ENCODE data around the gene CNGA1. TPM values are rescaled to one million over a fixed set of nuclear protein-coding genes. Genes with fewer than 3 reads are reported as not detected.
A peak's percentile ranks its signal among the peaks of the same experiment; 100 is the strongest.

CNGA1 gene
- 1.0 and 1.4 TPM in 2 replicates for total RNA-seq (2021)
- long read RNA-seq, result 0 reads

DNA sequence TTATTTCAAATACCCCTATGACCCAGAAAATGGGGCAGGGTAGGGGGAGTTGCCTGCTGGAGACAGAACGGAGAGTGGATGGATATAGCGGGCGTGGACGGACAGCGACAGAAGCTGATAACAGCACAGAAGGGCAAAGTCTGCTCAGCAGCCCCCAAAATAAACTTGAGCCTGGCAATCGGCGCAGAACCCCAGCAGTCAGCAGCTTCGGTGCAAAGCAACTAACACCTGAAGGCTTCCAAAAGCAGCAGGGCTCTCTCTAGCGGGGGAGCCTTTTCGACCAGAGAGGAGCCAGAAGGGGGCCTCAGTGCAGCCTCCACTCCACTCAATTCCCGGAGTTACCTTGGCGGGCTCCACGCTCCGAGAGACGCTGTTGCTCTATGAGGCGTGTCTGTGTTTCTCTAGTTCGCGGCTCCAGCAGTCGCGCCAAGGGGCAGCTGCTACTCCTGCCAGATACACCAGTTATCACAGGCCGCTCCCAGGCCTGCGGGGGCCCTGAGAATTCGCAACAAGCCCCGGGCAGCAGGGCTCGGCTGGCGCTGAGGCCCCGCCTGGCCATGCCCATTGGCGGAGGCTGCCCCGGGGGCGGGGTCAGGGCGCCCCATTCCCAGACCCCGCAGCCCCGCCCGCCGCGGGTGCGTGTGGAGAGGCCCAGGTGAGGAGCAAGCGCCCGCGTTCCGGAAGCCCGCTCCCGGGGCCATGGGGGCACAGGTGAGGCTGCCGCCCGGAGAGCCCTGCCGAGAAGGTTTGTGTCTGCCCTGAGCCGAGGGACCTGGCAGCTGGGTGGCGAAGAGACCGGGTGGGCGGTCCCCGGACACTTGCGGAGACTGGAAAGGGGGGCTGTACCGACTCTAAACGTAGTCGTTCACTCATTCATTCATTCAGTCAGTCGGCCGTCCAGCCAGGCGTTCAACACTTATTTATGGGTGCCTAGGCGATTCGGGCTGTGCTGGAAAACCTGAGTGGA, at the start of gene CNGA1, which contains the start of gene NIPAL1:
Gene CNGA1 (minus strand): TSS at position 541 of the 967 bp plus-strand sequence. CDS start 63,992 bp downstream, outside the sequence.
Gene NIPAL1 (plus strand): TSS at position 632 of the 967 bp plus-strand sequence. CDS start 68 bp downstream, at position 700.
- H3K23ac ChIP-seq (ENCODE audit: insufficient read length, low read depth, low read length), result no peak within 1 kb of the TSS
- H3K4me3 Mint-ChIP-seq, result peak within 1 kb of the TSS; percentile 90 to 95
- H3K4ac ChIP-seq (ENCODE audit: low read depth, low read length), result no peak within 1 kb of the TSS
- no peak within 1 kb of the TSS for H2BK20ac ChIP-seq (ENCODE audit: low read depth, low read length, poor library complexity, severe bottlenecking)
- H2AK5ac ChIP-seq (ENCODE audit: insufficient read length, low read length), result no peak within 1 kb of the TSS
- H3K79me1 ChIP-seq (ENCODE audit: insufficient read depth, low read depth, low read length, poor library complexity, severe bottlenecking), result no peaks in the 10 kb centered on the region
- no peak within 1 kb of the TSS for H2BK12ac ChIP-seq (ENCODE audit: insufficient read length, low read depth, low read length)
- H2BK5ac ChIP-seq (ENCODE audit: insufficient read length, low read length), result no peak within 1 kb of the TSS
- no peak within 1 kb of the TSS for H3T11ph ChIP-seq (ENCODE audit: low read length)
- peak within 1 kb of the TSS; percentile 64 for H3K9ac ChIP-seq (ENCODE audit: extremely low read depth, insufficient read length, low read length)
- no peaks in the 10 kb centered on the region for H3K4me1 ChIP-seq (ENCODE audit: insufficient read depth, low read length)
- DNase-seq, result peak; percentile 94
- peaks cover 0 to 19% (median 6%) of the 10 kb centered on the region in 3 experiments; a peak in 5 of 7 replicates for H3K36me3 Mint-ChIP-seq (ENCODE audit: insufficient read depth in 1 of 3, low read depth in 3 of 3)
- H3K27ac ChIP-seq (ENCODE audit: insufficient read length, low read depth, low read length), result no peak within 1 kb of the TSS
- H4K20me1 ChIP-seq (ENCODE audit: control insufficient read depth, insufficient read depth, insufficient read length), result no peaks in the 10 kb centered on the region
- H3K18ac ChIP-seq (ENCODE audit: insufficient read length, low read depth, low read length), result peak within 1 kb of the TSS; percentile 56
- peak within 1 kb of the TSS; percentile 76; the same call in 1 of the 2 replicates for H3K14ac ChIP-seq (ENCODE audit: insufficient read depth, low read length)
- H2BK120ac ChIP-seq (ENCODE audit: low read depth, low read length, poor library complexity, severe bottlenecking), result no peak within 1 kb of the TSS
- peaks cover 12% of the 10 kb centered on the region for H3K27me3 Mint-ChIP-seq (ENCODE audit: low read depth)
- peaks cover 9% of the 10 kb centered on the region for H3K23me2 ChIP-seq (ENCODE audit: insufficient read length, low read depth, low read length, poor library complexity, severe bottlenecking)
- H3K27me3 ChIP-seq (ENCODE audit: insufficient read depth, low read length), result no peaks in the 10 kb centered on the region
- WGBS (ENCODE audit: extremely low coverage, insufficient read length, low lambda C conversion rate), result no CpG with 5 or more reads among the region's 60 CpGs
- no peak within 1 kb of the TSS for H2BK15ac ChIP-seq (ENCODE audit: low read depth, low read length)
- H3K9me3 Mint-ChIP-seq, result peaks cover 6 to 7% of the 10 kb centered on the region in 2 experiments
- no peak within 1 kb of the TSS for H4K5ac ChIP-seq (ENCODE audit: insufficient read length, low read depth, low read length)
- peaks cover 51 to 56% of the 10 kb centered on the region in 2 experiments for H3K4me1 Mint-ChIP-seq
- peak within 1 kb of the TSS; percentile 69 to 92 (median 80); a peak in 5 of 7 replicates for H3K27ac Mint-ChIP-seq
- peak within 1 kb of the TSS; percentile 94 for H3K4me2 ChIP-seq (ENCODE audit: insufficient read depth, insufficient read length, low read length)
- peak within 1 kb of the TSS; percentile 17 for H2AFZ ChIP-seq (ENCODE audit: low read length)
- no peak within 1 kb of the TSS for H3K56ac ChIP-seq (ENCODE audit: insufficient read length, low read depth, low read length)
- no peaks in the 10 kb centered on the region for H3K9me3 ChIP-seq (ENCODE audit: control insufficient read depth, low read depth, low read length)
- H4K8ac ChIP-seq (replicated peaks; ENCODE audit: insufficient read length, low read depth, low read length), result no peak within 1 kb of the TSS
- no peaks in the 10 kb centered on the region for H3K79me2 ChIP-seq (ENCODE audit: insufficient read depth, low read length)
- TF ChIP-seq, protein P1, sequence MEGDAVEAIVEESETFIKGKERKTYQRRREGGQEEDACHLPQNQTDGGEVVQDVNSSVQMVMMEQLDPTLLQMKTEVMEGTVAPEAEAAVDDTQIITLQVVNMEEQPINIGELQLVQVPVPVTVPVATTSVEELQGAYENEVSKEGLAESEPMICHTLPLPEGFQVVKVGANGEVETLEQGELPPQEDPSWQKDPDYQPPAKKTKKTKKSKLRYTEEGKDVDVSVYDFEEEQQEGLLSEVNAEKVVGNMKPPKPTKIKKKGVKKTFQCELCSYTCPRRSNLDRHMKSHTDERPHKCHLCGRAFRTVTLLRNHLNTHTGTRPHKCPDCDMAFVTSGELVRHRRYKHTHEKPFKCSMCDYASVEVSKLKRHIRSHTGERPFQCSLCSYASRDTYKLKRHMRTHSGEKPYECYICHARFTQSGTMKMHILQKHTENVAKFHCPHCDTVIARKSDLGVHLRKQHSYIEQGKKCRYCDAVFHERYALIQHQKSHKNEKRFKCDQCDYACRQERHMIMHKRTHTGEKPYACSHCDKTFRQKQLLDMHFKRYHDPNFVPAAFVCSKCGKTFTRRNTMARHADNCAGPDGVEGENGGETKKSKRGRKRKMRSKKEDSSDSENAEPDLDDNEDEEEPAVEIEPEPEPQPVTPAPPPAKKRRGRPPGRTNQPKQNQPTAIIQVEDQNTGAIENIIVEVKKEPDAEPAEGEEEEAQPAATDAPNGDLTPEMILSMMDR (conservative IDR thresholded peaks at IDR 0.05), result peak; percentile 49; the same call in 2 of the 3 replicates
- H4K91ac ChIP-seq (ENCODE audit: insufficient read length, low read depth, low read length), result no peak within 1 kb of the TSS
